Natural killer cell (primary cell): ENCODE data around the gene CMIP. TPM values are rescaled to one million over a fixed set of nuclear protein-coding genes. Genes with fewer than 3 reads are reported as not detected.

Experiments
- ATAC-seq, 3 donors: fragments of 150-1000 bp in 2 of 3; fragments of 200-7000 bp in 1 of 3; cut with Tn5 transposase; 1 replicate in 1 of 3; 2 replicates in 2 of 3; pipeline ENCODE4 v1.10.0; 2021; ENCODE audit warnings: mild to moderate bottlenecking in 2 of 3, moderate library complexity in 2 of 3
- DNase-seq, 2 donors: peaks; one replicate each; pipeline versions ENCODE4 v3.0.0 to v3.0.0-alpha.2; 2013 to 2021; ENCODE audit warnings: mixed read lengths in 1 of 2
- H3K27ac ChIP-seq: one replicate; pipeline ENCODE4 v1.5.1; 2013; ENCODE audit warnings: mild to moderate bottlenecking, low read length
- H3K27me3 ChIP-seq: one replicate; pipeline ENCODE4 v1.6.1; 2013; ENCODE audit warnings: low read length; ENCODE audit not compliant: control insufficient read depth, insufficient read depth
- H3K36me3 ChIP-seq: one replicate; pipeline ENCODE4 v1.6.1; 2013; ENCODE audit warnings: low read length; ENCODE audit not compliant: control insufficient read depth, insufficient read depth
- H3K4me1 ChIP-seq: one replicate; pipeline ENCODE4 v1.6.1; 2013; ENCODE audit warnings: low read length; ENCODE audit not compliant: control insufficient read depth, insufficient read depth
- H3K4me3 ChIP-seq: one replicate; pipeline ENCODE4 v1.5.1; 2013; ENCODE audit warnings: low read length
- H3K9me3 ChIP-seq: one replicate; pipeline ENCODE4 v1.6.1; 2013; ENCODE audit warnings: low read length; ENCODE audit not compliant: control insufficient read depth, insufficient read depth
- H3K27ac Mint-ChIP-seq, 2 donors: one replicate each; pipeline ENCODE4 v1.8.0; 2022; ENCODE audit warnings: mild to moderate bottlenecking in 2 of 2, mixed read lengths in 2 of 2, moderate library complexity in 1 of 2
- H3K27me3 Mint-ChIP-seq, 2 donors: one replicate each; pipeline ENCODE4 v1.8.0; 2022; ENCODE audit warnings: low read depth in 2 of 2, mixed read lengths in 2 of 2
- H3K36me3 Mint-ChIP-seq: one replicate; pipeline ENCODE4 v1.8.0; 2022; ENCODE audit warnings: mixed read lengths
- H3K4me1 Mint-ChIP-seq, 2 donors: one replicate each; pipeline ENCODE4 v1.8.0; 2022; ENCODE audit warnings: mixed read lengths in 2 of 2
- H3K4me3 Mint-ChIP-seq: one replicate; pipeline ENCODE4 v1.8.0; 2022; ENCODE audit warnings: mild to moderate bottlenecking, moderate library complexity, mixed read lengths
- H3K9me3 Mint-ChIP-seq, 2 donors: one replicate each; pipeline ENCODE4 v1.8.0; 2022; ENCODE audit warnings: mixed read lengths in 2 of 2
- WGBS: methylation state at CpG from one replicate; pipeline ENCODE4 v1.1.7; 2013; ENCODE audit warnings: missing lambda C conversion rate; ENCODE audit not compliant: insufficient coverage; 5-methylcytosine and 5-hydroxymethylcytosine counted together
- intact Hi-C: fragments of 100-400 bp; cut with micrococcal nuclease; formaldehyde crosslinking; loops from one replicate; pipeline ENCODE4 v1.14.2; 2022
- total RNA-seq, 4 donors: library from RNA; stranded (reverse); fragments of 120-200 nt in 1 of 4; gene quantifications; one replicate each; pipeline versions ENCODE4 v1.2.3 to v1.2.4, GENCODE V29; 2013 to 2022
- TF ChIP-seq, protein P1 (sequence below): fragments of 200-600 bp; IDR thresholded peaks from one replicate; pipeline ENCODE4 v1.8.0; 2022; ENCODE audit warnings: antibody characterized with exemption

The CMIP gene
- total RNA-seq, 3 donors from 2014 or later (not counting 1 experiment from before 2014, with no cell fraction given): 88.2 to 115 (median 91.5) TPM

DNA sequence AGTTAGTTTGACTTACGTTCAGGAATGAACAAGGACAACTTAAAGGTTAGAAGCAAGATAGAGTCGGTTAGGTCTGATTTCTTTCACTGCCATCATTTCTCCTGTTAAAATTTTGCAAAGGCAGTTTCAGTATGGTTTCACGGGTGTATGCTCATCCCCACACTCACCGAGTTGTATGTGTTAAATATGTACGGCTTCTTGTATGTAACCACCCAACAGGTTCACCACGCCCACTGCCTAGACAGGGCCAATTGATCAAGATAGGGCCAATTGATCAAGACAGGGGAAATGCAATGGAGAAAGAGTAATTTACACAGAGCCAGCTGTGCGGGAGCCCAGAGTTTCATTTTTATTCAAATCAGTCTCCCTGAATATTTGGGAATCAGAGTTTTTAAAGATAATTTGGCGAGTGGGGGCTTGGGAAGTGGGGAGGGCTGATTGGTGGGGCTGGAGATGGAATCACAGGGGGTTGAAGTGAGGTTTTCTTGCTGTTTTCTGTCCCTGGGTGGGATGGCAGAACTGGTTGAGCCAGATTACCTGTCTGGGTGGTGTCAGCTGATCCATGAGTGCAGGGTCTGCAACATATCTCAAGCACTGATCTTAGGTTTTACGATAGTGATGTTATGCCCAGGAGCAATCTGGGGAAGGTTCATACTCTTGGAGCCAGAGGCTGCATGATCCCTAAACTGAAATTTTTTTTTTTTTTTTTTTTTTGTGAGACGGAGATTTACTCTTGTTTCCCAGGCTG, 272.0 kb downstream of the CMIP start:
- Mint-ChIP-seq H3K36me3 (no peaks in the 10 kb centered on the region), H3K4me3 (no peak overlapping the region), H3K27me3 (no peaks in the 10 kb centered on the region), H3K4me1 (peaks cover 31 to 52% of the 10 kb centered on the region in 2 donors), H3K9me3 (no peaks in the 10 kb centered on the region), H3K27ac (peak overlapping the region; percentile 33 to 58)
- H3K4me1 ChIP-seq: peaks cover 52% of the 10 kb centered on the region
- DNase-seq (peak in 1 of 2 donors; percentile 75), ATAC-seq (no peak)
- WGBS: 87% methylated on average over 5 of the region's 10 CpGs
- no peaks in the 10 kb centered on the region for H3K27me3 ChIP-seq
- no peak overlapping the region for H3K4me3 ChIP-seq
- no peaks in the 10 kb centered on the region for H3K36me3 ChIP-seq
- H3K9me3 ChIP-seq: no peaks in the 10 kb centered on the region
- intact Hi-C loops: no loop called here
- TF ChIP-seq, protein P1, sequence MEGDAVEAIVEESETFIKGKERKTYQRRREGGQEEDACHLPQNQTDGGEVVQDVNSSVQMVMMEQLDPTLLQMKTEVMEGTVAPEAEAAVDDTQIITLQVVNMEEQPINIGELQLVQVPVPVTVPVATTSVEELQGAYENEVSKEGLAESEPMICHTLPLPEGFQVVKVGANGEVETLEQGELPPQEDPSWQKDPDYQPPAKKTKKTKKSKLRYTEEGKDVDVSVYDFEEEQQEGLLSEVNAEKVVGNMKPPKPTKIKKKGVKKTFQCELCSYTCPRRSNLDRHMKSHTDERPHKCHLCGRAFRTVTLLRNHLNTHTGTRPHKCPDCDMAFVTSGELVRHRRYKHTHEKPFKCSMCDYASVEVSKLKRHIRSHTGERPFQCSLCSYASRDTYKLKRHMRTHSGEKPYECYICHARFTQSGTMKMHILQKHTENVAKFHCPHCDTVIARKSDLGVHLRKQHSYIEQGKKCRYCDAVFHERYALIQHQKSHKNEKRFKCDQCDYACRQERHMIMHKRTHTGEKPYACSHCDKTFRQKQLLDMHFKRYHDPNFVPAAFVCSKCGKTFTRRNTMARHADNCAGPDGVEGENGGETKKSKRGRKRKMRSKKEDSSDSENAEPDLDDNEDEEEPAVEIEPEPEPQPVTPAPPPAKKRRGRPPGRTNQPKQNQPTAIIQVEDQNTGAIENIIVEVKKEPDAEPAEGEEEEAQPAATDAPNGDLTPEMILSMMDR: no peak
- H3K27ac ChIP-seq: peak overlapping the region; percentile 19

DNA sequence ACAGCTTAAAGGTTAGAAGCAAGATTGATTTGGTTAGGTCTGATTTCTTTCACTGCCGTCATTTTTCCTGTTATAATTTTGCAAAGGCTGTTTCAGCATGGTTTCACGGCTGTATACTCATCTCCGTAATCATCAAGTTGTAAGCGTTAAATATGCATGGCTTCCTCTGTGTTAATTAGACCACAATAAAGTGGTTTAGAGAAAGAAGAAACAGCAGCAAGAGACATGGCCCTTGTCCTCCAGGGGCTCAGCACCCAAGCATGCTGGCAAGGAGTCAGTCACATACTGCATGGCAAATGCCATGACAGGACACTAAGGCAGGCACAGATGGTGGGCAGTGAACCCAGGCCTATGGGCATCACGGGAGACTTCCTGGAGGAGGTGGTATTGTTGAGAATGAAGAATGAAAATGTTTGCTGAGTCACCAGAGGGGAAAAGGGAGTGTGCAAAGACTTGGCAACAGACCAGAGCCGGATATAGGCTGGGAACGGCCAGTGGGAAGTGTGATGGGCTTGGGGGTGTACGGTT, 273.1 kb downstream of the CMIP start:
- peak overlapping the region; percentile 67 for H3K4me3 Mint-ChIP-seq
- Histone ChIP-seq H3K4me3 (no peak overlapping the region), H3K4me1 (peaks cover 52% of the 10 kb centered on the region), H3K9me3 (no peaks in the 10 kb centered on the region), H3K36me3 (no peaks in the 10 kb centered on the region), H3K27me3 (no peaks in the 10 kb centered on the region), H3K27ac (peak overlapping the region; percentile 21)
- no peaks in the 10 kb centered on the region for H3K36me3 Mint-ChIP-seq
- peak in 1 of 2 donors; percentile 49 for DNase-seq
- peak in 2 of 3 donors; percentile 32 to 46 for ATAC-seq
- H3K4me1 Mint-ChIP-seq: peaks cover 31 to 52% of the 10 kb centered on the region in 2 donors
- peak overlapping the region; percentile 61 to 66 for H3K27ac Mint-ChIP-seq
- TF ChIP-seq, protein P1: no peak
- H3K27me3 Mint-ChIP-seq: no peaks in the 10 kb centered on the region
- intact Hi-C loops: no loop called here
- WGBS: 52% methylated on average over 8 of the region's 8 CpGs
- no peaks in the 10 kb centered on the region for H3K9me3 Mint-ChIP-seq

- no peaks in the 10 kb centered on the region for H3K27me3 Mint-ChIP-seq
- DNase-seq: no peak
- H3K4me3 ChIP-seq: no peak overlapping the region
- no peaks in the 10 kb centered on the region for H3K36me3 Mint-ChIP-seq
- H3K4me1 Mint-ChIP-seq: peaks cover 31 to 52% of the 10 kb centered on the region in 2 donors
- H3K27ac Mint-ChIP-seq: peak overlapping the region; percentile 61 to 66
- H3K9me3 Mint-ChIP-seq: no peaks in the 10 kb centered on the region
- H3K36me3 ChIP-seq: no peaks in the 10 kb centered on the region
- H3K9me3 ChIP-seq: no peaks in the 10 kb centered on the region
- TF ChIP-seq, protein P1: no peak
- peak overlapping the region; percentile 64 for H3K4me3 Mint-ChIP-seq
- H3K27me3 ChIP-seq: no peaks in the 10 kb centered on the region
- H3K4me1 ChIP-seq: peaks cover 52% of the 10 kb centered on the region
- 31% methylated on average over 5 of the region's 5 CpGs for WGBS
- intact Hi-C loops: no loop called here
- peak; percentile 10 to 43 (median 21) for ATAC-seq
- peak overlapping the region; percentile 40 for H3K27ac ChIP-seq
Measured at GRCh38 chr16:81718637-81719036, 274.0 kb downstream of the CMIP start.
